Brain pericyte (primary cell): ENCODE data around the gene ANXA2.
"Not testable (repeated sequence)": the region's sequence is repeated elsewhere in the genome, so short reads cannot be mapped to it uniquely, and the experiment has no call there.

Experiments used
- DNase-seq: peaks from one replicate; pipeline ENCODE4 v3.0.0-alpha.2; 2012; ENCODE audit warnings: low read depth, low spot score

Gene ANXA2

DNA sequence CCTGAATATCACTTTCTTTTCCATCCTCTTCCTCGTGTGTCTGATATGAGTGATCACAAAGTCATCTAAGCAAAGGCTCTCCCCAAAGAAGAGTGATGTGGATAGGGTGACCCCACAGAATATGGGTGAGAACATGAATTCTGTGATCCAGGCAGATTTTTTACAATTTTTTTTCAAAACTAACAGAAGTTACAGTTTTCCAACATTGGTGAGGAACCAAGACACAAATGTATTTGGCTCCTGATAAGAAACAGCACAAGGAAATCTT, 27.0 kb downstream of the ANXA2 start:
- DNase-seq, result no peak

DNA sequence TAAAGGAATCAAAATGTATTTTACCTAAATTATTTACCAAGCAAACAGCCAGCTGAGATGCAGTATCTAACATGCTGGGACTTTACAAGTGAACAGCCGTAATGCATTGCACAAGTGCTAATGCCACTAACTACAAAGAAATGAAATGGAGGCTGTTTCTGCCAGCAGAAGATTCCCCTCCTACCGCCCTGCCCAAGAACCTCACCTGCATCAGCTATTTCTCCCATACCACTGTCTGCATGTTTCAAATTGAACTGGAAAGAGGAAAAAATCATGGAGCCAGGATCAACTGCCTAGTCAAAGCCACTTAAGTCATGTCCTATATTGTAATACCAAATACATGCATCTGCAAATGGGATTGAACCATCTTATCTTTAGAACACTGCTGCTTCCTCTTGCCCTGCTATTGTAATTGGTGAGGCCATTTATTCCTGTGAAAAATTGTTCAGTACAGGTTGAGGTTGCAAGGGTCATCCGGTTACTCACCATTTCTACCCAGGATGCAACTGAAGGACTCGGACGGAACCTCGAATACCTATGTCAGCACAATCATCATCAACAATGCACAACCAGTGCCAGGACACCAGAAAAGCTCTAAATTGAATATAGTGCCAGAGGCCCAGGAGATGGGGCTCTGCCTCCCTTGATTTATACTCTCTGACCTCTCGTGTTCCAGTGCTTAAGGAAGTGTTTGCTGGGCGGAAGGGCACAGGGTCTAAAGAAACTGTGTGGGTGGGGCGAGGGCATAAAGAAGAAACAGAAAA, 27.5 kb downstream of the ANXA2 start:
- no peak for DNase-seq

DNA sequence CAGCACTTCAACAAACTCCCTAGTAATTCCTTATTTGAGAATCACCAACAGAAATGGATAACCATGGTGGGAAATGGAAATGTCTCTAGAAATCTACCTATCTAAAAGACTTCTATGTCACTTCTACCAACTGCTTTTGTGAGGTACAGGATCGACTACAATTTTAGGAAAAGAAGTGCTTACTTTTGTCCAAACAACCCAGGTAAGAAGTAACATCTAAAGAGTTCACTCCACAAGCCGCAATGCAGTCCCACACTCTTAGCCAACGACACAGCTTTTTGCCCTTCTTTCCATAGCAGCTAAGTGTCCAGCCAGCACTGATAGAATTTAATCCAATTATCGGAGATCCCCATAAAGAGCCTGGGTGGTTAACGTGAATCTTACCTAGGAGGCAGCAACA, 28.1 kb downstream of the ANXA2 start:
- DNase-seq, result no peak

DNA sequence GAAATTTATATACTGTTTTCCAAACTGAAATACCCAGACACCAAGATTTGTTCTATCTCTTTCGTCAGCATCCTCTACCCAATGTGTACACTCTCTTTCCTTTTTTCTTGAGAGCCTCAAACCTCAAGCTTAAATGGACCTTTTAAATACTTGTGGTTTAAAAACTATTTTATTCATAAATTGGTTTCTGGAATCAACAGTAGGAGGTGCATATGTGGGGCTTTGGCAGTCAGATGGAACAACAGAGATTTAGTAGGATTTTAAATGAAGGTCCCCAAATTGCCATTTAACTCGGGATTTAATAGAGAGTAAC, 33.2 kb downstream of the ANXA2 start:
- no peak for DNase-seq

DNA sequence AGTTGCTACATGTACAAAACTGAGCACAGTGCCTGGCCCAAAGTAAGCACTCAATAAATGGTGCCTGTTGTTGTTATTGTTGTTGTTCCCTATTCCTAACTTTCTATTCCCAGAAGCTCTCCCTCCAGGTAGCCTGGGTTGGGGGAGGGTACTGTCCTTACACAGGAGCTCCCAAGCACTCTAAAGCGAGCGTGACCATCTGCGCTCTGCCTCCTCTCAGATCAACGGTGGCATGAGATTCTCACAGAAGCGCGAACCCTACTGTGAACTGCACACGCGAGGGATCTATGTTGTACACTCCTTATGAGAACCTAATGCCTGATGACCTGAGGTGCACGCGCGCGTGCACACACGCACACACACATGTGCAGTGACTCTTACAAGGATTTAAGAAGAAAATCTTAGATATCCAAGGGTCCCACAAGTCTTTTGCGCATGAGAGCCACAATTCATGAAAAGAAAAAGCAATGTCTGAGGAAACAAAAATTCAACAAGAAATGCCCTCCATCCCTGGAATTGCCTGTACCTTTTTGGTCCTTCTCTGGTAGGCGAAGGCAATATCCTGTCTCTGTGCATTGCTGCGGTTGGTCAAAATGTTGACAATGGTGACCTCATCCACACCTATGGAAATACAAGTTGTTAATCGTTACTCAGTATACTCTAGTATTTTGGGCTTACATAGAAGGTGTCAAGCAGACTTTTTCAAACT, 33.7 kb downstream of the ANXA2 start:
- no peak for DNase-seq

DNA sequence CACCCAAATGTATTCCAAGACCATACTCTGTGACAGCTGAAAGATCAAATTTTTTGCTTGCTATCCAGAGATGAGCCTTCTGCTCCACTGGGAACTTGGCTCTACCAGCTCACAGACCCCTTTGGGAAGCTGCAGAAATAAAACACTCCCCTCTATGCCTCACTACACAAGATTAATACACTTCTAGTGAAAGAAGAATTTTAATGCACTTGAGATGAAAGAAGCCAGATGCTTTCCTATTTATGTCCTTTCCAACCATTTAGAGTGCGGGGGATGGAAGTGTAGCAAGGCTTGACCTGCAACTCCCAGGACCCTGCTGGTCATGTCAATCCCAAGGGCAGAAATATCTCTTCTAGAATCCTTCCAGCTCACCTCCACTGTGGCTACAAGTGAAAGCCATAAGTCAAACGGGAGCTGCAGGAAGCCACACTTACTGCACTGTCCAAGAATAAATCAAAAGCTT, 34.7 kb downstream of the ANXA2 start:
- DNase-seq, result no peak

DNA sequence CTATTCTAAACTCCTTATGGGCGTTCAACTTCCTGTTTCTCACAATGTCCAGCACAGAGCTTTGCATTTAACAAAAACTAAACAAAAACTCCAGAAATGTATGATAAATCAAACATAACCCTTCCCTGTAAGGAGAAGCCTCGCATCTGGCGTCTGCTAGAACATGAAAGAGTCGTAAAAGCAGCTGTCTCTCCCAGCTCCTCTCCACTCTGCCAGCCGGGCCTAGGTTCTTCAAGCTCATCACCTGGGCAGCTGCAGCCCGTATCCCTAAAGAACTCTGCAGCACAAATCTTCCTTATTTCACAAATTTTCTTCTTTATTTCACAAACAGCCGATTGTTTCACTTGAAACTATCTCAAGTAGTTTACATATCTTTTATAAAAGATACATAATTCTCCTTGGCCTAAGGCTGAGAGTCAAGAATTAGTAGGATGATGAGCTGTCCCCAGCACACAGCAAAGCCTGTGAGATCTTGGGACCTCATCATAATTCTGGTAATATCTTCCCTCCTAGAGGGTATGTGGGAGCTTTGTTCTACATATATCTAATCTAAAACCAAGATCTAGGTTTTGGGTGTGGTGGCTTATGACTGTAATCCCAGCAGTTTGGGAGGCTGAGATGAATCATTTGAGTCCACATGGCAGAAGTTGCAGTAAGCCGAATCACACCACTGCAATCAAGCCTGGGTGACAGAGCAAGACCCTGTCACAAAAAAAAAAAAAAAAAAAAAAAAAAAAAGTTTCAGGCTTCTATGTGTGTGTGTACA, 35.3 kb downstream of the ANXA2 start:
- DNase-seq, result no peak

DNA sequence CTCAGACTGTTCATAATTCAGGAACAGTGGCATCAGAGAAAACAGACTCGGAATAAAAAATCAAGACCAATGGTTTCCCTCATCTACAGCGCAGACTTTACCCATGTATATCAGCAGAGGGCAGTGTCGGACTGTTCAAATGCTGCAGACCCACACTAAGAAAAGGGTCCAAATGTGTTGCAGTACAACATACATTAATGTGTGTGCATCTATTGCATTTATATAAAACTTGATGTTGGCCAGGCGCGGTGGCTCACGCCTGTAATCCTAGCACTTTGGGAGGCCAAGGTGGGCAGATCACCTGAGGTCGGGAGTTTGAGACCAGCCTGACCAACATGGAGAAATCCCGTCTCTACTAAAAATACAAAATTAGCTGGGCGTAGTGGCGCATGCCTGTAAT, 38.0 kb downstream of the ANXA2 start:
- not testable (repeated sequence) for DNase-seq

DNA sequence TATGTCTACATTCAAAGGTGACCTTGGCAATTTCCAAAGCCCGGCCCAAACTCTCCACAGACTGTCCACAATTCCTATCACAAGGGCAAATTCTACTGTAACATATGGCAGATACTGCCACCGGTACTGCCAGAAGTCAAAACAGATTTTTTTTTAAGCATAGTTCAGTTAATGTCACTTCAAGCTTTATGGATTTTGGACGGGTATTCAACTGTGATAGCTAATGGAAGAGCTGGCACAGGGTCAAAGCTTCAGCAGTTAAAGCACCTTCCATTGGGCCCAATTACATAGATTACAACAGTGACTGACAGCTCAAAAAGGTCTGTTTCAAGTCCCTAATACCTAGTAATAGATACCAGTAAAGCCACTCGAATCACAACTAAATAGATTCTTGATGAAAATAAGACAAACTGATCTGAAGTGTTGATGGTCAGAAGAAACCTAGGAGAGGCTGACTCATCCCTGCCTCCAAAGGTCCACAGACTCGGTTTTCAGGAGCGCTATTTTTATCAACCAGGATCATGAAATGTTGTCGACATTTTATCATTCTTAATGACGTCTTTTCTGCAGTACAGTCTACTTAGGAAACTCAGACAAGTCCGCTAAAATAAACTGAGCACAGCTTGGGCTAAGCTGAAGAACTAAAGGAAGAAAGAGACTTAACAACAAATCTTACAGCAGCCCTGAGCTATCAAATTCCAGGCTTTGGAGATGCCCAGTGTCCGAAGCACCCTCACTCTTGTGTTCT, 38.7 kb downstream of the ANXA2 start:
- DNase-seq, result no peak

DNA sequence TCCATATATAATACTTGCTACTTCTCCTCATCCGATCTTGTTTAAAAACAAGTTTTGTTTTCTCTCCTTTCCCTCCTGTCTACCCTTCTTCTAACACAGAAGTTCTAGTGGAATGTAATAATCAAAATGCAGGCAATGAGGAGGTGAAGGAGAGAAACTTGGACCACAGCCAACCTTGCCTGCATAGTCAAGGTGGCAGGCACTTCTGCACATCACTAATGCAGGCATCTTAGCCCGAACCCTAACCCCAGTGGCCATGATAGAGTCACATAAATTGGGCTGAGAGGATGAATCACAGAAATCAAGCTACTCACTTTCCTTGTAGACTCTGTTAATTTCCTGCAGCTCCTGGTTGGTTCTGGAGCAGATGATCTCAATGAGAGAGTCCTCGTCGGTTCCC, 41.0 kb downstream of the ANXA2 start:
- no peak for DNase-seq

DNA sequence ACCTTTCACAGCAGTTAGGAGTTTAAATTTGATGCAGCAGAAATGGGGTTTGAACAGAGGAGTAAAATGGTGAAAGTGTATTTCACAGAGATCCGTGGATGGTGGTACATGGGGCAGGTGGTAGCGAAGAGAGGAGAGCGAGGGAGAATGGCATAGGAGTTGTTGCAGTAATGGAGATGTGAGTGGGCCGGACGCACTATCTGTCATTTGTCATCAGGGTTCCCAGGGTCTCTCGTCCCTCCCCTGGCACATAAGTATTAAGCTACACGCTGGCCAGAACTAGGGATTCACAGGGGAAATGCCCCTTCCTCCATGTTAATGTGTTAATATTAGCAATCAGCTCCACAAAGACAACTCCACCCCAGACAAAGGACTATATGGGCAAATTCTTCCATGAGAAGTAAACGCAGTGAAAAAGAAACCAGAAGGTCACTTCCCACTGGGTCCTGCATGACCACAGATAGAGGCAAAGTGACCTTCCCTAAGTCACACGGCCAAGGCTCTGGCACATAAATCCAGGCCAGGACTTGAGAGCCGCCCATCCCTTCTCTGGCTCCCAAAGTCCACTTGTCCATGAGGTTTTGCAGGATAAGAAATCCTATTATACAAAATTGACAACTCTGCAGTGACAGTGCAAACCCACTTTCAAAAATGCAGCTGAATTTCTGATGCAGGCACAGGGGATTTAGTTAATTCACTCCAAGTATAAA, 42.5 kb downstream of the ANXA2 start:
- DNase-seq, result no peak

DNA sequence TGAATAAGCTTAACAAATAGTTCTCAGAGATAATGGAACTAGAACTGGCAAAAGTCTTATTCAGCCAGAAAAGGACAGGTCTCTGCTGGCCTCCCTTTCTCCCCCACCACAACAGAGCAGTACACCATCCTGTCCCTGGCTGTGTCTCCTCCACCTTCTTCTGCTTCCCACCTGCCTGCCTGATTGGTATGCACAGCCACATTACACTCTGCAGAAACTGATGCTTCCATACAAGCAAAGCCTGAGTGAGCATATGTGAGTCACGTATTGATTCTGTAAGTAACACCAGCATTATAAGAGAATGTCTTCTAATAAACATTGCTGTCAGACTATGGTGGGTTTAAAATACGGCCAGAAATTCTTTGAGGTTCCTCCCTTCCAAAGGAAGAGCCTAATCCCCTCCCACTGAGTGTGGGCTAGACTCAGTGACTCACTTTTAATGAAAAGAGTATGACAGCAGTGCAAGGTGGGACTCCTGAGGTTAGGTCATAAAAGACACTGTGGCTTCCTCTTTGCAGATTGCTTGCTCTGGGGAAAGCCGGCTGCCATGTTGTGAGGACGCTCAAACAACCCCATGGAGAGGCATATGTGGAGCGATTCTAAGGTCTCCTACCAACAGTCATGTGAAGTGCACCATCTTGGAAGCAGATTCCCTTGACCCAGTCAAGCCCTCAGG, 44.4 kb downstream of the ANXA2 start:
- no peak for DNase-seq

DNA sequence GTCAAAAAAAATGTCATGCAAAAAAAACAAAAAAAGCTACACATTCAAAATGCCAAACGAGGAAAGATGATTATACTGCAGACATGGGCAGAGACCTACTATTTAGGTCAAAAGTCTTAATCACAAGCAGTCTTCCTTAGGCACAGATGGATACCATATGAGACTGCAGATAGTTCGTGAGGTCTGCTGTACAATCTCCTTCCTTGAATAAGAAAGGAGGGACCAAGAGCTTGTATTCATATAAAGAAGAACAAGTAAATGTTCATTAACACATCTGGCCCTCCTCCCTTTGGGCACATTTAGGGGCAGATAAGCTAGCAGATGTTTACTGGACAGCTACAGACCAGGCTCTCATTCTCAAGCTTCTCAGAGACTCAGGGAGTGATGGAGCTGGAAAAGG, 45.3 kb downstream of the ANXA2 start:
- no peak for DNase-seq

DNA sequence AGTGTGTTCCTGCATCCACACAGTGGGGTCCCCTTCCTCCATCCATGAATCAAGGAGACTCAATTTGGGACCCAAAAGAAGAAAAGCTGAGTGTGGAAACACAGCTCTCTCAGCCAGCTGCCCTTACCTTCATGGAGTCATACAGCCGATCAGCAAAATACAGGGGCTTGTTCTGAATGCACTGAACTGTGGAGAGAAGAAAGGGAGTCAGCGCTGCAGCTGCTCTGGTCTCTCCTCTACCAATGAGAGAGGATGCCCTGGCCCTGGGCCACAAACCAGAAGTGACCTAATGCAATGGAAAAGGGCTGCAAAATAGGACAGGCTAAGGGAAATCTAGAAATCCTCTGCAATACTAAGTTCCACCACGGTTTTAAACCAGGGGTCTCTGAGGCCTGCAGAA, 46.7 kb downstream of the ANXA2 start:
- DNase-seq, result no peak

DNA sequence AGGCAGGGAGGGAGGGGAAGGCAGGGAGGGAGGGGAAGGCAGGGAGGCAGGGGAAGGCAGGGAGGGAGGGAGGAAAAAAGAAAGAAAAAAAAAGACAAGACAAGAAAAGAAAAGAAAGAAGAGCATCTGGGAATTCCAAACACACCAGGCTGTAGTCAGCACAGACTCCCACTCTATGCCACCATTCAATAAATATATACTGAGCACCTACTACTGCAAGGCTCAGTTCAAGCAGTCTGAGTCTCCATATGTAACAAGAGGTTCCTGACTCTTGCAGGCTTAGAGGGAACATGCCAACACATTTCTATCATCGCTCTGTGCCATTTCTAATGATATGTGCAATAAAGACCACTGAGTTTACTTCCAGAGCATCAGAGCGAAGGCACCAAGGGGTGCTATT, 47.7 kb downstream of the ANXA2 start:
- no peak for DNase-seq

DNA sequence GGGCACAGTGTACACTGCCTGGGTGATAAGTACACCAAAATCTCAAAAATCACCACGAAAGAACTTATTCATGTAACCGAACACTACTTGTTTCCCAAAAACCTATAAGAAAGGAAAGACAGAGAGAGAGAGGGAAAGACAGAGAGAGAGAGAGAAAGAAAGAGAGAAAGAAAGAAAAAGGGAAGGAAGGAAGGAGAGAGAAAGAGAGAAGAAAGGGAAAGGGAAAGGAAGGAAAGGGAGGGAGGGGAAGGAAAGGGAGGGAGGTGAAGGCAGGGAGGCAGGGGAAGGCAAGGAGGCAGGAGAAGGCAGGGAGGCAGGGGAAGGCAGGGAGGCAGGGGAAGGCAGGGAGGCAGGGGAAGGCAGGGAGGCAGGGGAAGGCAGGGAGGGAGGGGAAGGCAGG, 48.2 kb downstream of the ANXA2 start:
- DNase-seq, result no peak

DNA sequence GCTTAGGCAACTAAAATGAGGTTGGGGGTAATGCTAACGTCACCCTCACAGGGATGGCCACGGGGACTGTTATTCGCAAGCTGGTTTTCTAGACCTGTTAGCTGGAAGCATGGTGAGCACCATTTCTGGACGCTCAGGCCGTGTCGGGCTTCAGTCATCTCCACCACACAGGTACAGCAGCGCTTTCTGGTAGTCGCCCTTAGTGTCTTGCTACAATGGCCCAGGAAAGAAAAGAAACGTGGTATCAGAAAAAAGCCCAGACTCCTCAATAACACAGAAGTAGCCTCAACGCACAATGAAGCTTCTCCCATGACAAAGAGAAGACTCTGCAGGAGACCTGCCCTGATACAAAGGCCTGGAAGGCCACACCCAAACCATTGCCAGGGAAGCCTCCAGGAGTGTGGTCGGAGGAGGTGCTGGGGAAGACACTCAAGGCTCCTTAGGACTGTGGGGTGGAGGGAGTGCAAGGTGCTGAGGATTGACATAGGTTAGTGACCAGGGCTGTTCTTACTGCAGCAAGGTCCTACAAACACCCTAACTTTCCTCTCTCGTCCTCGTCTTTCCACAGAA, 50.2 kb downstream of the ANXA2 start:
- no peak for DNase-seq

DNA sequence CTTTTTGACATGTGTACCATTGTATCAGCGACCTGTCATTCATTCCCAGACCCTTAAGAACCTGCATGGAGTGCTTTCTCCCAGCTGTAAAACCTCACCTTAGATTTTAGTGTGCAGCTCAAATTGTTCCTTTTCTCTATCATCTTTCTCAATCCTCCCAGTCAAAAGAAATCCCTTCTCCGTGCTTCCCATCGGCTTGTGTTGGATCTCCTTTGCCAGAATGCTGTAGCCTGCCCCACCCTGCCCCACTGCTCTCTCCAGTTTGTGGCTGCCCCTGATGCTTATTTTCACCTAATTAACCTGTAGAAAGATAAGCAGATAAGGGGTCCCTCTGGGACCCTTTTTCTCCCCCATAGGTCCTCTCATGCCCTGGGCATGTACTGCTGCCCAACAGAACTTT, 51.1 kb downstream of the ANXA2 start:
- DNase-seq, result no peak

DNA sequence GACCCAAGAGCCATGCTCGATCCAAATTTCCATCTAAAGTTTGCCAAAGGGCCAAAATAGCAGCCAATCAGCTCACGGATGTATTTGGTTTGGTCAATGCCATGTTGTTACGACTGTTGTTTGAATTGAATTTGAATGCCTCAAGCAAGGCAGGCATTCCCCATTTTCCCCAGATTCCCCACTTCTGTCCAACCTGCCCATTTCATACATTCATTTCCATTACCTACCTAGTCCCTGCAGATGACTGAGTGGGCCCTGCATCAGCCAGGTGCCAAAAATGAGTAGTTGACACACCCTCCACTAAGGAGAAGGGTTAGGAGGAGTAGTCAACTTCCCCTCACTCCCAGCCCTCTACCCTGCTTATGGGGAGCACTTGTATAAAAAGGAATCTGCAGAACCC, 51.7 kb downstream of the ANXA2 start:
- no peak for DNase-seq

DNA sequence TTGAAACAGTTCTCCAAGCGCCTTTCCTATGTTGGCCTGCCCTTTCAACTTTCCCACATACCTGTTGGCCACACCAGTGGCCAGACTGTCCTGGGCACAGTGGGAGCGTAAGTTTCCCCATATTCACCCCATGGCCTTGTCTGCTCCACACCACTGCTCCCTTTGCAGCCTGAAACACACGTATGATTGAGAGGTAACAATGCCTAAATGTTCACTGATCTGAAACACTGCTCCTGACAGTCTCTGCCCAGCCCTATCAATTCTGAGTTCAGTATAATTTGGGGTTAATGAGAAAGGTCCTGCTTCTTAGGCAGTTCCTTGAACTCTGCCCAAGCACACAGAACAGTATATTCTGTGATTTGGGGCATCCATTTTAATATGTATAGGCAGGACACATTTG, 52.2 kb downstream of the ANXA2 start:
- DNase-seq, result no peak

DNA sequence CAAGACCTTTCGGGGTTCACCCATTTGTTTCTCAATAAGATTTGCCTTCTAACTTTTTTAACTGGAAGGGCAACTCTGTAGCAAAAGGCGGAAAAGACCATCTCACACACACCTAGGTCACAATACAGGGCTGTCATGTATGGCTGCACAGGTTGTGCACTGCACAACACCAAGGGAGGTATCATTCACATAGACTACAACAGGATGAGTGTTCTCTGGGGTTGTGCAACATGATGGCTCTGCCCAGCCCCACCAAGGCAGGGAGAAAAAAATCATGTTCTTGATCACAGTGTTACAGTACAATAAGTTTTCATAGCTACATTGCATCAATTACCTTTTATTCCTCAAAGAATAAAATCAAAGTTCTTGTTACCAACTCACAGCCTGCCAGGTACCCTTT, 52.8 kb downstream of the ANXA2 start:
- no peak for DNase-seq
